ENCODE data around the gene SLC22A12.

The SLC22A12 gene

GRCh38 chr11:64605656-64606585 lies 14.9 kb downstream of the SLC22A12 start:
- no peak for FAIRE-seq

DNA sequence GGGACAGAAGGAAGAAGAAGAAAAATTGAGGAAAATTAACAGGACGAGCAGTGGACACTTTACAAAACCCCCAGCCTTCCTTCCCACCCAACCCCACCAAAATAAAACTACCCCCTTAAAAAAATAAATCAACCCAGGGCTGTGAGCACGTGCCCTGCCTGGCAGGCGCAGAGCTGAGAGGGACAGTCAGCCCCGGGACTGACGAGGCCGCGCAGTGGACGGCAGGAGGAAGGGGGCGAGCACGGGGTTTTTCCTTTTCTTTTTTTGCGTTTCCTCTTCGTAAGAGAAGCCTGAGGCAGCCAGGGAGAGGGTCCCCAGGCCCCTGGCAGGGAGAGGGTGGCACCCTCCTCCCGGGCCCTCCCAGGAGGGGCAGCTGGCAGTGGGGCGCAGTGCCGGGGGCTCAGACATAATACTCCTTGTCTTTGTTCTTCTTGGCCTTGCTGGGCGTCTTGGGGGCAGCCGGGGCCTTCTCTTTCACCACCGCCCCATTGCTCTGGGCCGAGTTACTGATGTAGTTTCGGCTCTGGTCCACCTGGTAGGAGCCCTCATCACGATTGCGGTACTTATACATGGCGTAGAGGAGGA lies 15.9 kb downstream of the SLC22A12 start:
- FAIRE-seq: no peak

- FAIRE-seq: no peak
Measured at GRCh38 chr11:64607381-64607985, 16.5 kb downstream of the SLC22A12 start.

DNA sequence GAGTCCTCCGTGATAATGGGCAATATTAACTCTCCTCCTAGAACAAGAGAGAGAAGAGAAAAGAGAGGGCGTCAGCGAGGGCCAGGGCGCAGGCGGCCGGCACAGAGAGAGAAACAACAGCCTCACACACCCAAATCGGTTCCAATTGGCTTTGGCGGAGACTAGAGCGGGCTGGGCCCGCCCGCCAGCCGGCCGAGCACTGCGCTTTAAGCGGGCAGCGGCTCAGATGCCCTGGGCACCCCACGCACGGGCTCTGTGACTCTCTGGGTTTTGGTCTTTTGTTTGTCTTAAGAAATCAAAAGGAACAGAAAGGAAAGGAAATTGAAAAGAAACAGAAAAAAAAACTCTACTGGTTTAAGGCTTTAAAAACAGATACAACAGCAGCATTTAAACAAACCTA lies 17.0 kb downstream of the SLC22A12 start:
- no peak for FAIRE-seq

- FAIRE-seq: no peak
Measured at GRCh38 chr11:64608636-64609035, 17.6 kb downstream of the SLC22A12 start.

GRCh38 chr11:64609436-64610047 lies 18.5 kb downstream of the SLC22A12 start:
- FAIRE-seq: no peak

- FAIRE-seq: no peak
Measured at GRCh38 chr11:64610596-64610995, 19.6 kb downstream of the SLC22A12 start.

GRCh38 chr11:64611176-64611575 lies 20.2 kb downstream of the SLC22A12 start:
- no peak for FAIRE-seq

- no peak for FAIRE-seq
Measured at GRCh38 chr11:64611869-64612646, 21.0 kb downstream of the SLC22A12 start.

DNA sequence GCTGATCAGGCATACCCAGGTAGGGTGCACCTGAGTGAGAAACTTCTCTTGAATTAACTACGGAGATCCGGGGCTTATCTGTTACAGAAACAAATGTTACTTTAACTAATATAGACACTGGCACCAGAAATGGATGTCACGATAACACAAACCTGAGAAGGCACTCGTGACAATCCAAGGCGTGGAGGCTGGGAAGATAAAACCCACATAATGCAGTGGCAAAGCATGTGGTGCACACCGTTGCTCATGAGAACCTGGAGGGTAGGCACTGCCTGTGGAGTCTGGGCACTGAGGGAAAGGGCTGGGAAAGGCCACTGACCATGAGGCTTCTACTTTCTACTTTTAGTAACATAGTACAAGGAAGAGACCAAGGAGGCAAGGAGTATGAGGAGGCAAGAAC lies 22.6 kb downstream of the SLC22A12 start:
- no peak for FAIRE-seq

DNA sequence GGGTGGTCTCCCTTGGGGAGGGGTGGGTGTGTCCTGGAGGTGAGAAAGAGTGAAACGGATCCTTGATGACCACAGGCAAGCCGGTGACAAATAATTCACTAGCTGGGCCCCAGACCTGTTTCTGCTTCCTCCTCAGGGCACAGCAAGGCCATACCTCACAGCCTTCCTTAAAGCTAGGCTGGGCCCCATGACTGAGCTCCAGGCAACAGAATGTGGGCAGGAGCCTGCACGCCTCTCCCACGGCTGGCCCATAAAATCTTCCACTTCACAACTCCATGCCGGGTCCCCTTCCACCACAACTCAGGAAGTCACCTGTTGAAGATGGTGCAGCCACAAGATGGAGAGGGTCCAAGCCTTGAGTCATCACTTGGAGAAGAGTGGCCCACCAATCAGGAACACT lies 23.9 kb downstream of the SLC22A12 start:
- FAIRE-seq: no peak

- no peak for FAIRE-seq
Measured at GRCh38 chr11:64616817-64617216, 25.8 kb downstream of the SLC22A12 start.

DNA sequence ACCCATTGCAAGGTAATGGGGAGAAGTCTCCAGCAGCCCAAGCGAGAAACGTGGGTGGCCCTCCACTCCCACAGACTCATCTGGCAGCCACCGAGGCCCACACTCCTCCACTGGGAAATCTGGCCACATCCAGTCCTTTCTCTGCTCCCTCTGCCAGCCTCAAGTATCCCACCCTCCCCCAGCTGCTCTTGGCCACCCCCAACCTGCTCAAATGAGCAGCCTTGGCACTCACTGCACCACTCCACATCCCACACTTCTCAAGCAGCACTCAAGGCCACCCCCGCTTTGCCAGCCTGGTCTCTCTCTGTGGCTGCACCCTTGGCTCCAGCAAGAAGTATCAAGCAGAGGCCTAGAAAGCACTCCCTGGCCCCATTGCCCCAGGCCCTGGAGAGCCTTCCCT lies 28.2 kb downstream of the SLC22A12 start:
- FAIRE-seq: no peak

- no peak for FAIRE-seq
Measured at GRCh38 chr11:64619811-64620380, 28.9 kb downstream of the SLC22A12 start.

GRCh38 chr11:64620381-64620971 lies 29.5 kb downstream of the SLC22A12 start:
- FAIRE-seq: no peak

DNA sequence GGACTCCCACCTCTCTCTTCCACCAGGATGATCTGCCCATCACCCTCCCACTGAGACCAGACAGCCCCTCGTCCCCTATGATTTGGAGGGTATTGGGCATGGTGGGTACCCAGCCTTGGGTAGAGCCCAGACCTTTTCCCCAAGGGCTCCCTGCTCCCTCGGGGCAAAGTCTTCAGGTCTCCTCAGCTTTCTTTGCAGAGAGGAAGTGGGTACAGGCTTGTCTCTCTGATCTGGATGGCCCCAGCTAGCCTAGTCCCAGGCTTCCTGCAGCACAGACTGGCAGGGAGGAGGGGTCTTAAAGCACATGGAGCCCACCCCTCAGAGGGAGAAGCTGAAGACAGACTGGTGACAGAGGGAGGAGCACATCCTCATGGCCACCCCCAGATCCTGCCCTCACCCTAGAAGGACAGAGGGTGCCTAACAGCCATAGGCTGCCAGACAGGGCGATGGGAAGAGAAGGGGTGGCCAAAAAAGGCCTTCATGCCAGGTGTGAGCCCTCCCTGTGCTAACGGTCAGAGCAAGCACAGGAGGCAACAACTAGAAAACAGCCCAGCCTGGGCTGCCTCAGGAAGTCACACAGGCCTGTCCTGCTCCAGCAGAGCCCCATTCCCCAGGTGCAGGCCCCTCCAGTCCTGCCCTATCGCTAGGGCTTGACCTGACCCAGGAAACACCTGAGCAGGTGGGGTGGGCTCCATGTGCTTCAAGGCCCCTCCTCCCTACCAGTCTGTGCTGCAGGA lies 30.4 kb downstream of the SLC22A12 start:
- FAIRE-seq: no peak

DNA sequence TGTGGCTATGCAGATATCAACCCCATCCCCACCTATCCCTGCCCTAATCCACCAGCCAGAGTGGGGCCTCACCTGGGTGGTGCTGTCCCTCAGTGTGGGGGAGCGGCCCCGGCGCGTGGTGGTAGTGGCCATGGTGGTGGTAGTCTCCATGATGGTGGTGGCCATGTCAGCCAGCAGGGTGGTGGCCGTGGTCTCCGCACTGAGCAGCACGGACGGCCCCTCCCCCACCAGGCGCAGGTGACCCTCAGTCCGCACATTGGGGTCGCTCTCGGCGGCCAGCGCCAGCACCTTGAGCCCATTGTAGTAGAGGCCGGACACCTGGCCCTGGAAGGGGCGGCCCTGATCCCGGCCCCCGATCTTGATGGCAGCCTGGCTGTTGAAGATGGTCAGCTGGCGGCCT lies 31.7 kb downstream of the SLC22A12 start:
- FAIRE-seq: no peak

DNA sequence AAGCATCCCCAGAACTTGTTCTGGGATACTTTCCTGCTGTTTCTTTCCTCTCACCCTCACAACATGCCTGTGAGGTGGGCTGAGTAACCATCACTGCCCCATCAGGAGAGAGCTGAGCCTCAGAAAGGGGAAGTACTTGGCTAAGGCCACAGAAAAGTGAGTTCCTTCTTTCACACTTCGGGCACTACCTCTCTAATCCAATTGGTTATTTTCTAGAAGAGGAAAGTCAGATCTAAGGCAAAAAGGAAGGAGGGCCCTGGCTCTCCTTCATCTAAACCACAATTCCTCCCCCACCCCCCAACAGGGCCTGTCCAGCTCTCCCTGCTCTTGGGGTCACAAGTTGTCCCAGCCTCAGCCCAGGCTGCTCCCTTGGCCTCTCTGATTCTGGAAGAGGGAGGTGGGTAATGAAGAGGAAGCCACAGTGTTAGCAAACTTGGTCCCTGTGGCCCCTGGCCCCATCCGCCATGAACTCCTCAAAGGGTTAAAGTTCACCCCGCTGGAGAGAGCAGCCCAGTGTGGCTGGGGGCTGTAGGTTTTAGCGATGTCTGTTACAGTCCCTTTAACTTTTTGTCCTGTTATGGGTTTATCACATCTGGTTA lies 34.0 kb downstream of the SLC22A12 start:
- no peak for FAIRE-seq

DNA sequence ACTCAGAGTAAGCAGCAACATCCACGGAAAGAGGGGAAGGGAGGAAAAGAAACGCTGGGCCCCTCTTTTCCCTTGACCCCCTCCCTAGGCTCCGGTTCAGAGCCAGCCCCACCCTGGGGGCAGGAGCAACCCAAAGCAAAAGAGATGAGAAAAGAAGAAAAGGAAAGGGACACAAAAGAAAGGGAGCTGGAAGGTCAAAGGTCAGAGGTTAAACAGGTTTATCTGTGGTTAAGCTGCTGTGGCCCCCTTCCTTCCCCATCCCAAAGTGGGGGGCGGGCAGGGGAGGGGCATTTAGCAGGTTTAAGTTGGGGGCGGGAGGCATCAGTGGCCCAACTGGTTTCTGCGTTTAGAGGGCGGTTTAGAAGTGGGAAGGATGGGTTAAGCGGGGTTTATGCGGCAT lies 35.6 kb downstream of the SLC22A12 start:
- FAIRE-seq: no peak

- no peak for FAIRE-seq
Measured at GRCh38 chr11:64627371-64627770, 36.4 kb downstream of the SLC22A12 start.

DNA sequence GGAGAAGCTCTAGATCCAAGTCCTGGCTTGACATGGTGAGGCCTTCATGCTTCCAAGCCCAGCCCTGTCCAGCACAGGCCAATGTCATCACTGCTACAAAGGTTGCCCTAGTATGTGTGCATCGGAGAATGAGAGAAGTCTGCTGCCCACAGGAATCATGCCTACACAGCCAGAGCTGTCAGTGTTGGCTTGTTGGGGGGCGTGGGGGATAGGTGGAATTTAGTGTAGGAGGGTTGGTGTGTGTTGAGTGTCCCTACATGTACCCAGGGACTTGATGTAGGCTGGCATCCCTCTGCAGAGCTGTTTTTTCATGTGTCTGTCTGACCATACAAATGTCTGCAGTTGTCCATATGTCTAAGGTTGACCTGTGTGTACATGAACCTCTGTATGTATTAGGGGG lies 37.6 kb downstream of the SLC22A12 start:
- FAIRE-seq: no peak

Data from A204.1 (cell line).